Neural cell (in vitro differentiated cells): ENCODE results near the gene ZBTB5. TPM values are rescaled to one million over a fixed set of nuclear protein-coding genes. Genes with fewer than 3 reads are reported as not detected.
"Not testable (repeated sequence)": the region's sequence is repeated elsewhere in the genome, so short reads cannot be mapped to it uniquely, and the experiment has no call there.

Experiments used
- H2AFZ ChIP-seq: fragments of 200-600, 300-800 bp; sonication (generic), shearing (Covaris generic); 2 replicates; pipeline ENCODE4 v1.6.0; 2014; ENCODE audit warnings: low read depth, mild to moderate bottlenecking, antibody characterized with exemption, low read length, moderate library complexity
- H3F3A ChIP-seq: fragments of 200-600 bp; shearing (Covaris generic); 2 replicates; pipeline ENCODE4 v1.6.1; 2016; ENCODE audit warnings: mild to moderate bottlenecking, moderate library complexity, mixed read lengths, antibody characterized with exemption, low read length; ENCODE audit not compliant: insufficient read depth, poor library complexity, severe bottlenecking
- H3K27ac ChIP-seq: fragments of 200-600, 300-800 bp; sonication (generic), shearing (Covaris generic); 2 replicates; pipeline ENCODE4 v1.5.1; 2014; ENCODE audit warnings: mild to moderate bottlenecking, low read length, moderate library complexity
- H3K27me3 ChIP-seq: fragments of 300-800, 200-600 bp; sonication (generic), shearing (Covaris generic); 2 replicates; pipeline ENCODE4 v1.6.0; 2014; ENCODE audit warnings: mild to moderate bottlenecking, low read depth, low read length, moderate library complexity; ENCODE audit not compliant: insufficient read depth
- H3K36me3 ChIP-seq: fragments of 300-800, 200-600 bp; sonication (generic), shearing (Covaris generic); 2 replicates; pipeline ENCODE4 v1.5.1; 2014; ENCODE audit warnings: mild to moderate bottlenecking, antibody characterized with exemption, low read length, moderate library complexity; ENCODE audit not compliant: insufficient read depth
- H3K4me2 ChIP-seq: fragments of 300-800, 200-600 bp; sonication (generic), shearing (Covaris generic); 2 replicates; pipeline ENCODE4 v1.6.0; 2014; ENCODE audit warnings: mild to moderate bottlenecking, low read length
- H3K4me3 ChIP-seq: fragments of 300-800, 200-600 bp; sonication (generic), shearing (Covaris generic); 2 replicates; pipeline ENCODE4 v1.5.1; 2014; ENCODE audit warnings: mild to moderate bottlenecking, low read length, moderate library complexity
- H3K79me2 ChIP-seq: fragments of 200-600 bp; shearing (Covaris generic); replicated peaks from 2 replicates; pipeline ENCODE4 v1.6.0; 2014; ENCODE audit warnings: mild to moderate bottlenecking, low read length, moderate library complexity; ENCODE audit not compliant: insufficient read depth
- H3K9ac ChIP-seq: fragments of 300-800, 200-600 bp; sonication (generic), shearing (Covaris generic); 2 replicates; pipeline ENCODE4 v1.6.1; 2016; ENCODE audit warnings: mild to moderate bottlenecking, low read length, mixed read lengths
- H3K9me2 ChIP-seq: fragments of 200-600 bp; shearing (Covaris generic); 2 replicates; pipeline ENCODE4 v1.6.1; 2016; ENCODE audit warnings: mild to moderate bottlenecking, low read length, mixed read lengths; ENCODE audit not compliant: insufficient read depth
- H3K9me3 ChIP-seq: fragments of 200-600, 300-800 bp; sonication (generic), shearing (Covaris generic); 2 replicates; pipeline ENCODE4 v1.6.1; 2016; ENCODE audit warnings: mild to moderate bottlenecking, mixed run types, low read length, moderate library complexity, mixed read lengths
- H4K20me1 ChIP-seq: fragments of 200-600 bp; shearing (Covaris generic); 2 replicates; pipeline ENCODE4 v1.6.1; 2016; ENCODE audit warnings: mild to moderate bottlenecking, mixed run types; ENCODE audit not compliant: insufficient read depth
- EP300 ChIP-seq: fragments of 450-650 bp; conservative IDR thresholded peaks from 2 replicates; pipeline ENCODE4 v1.6.1; 2014; ENCODE audit warnings: antibody characterized with exemption, mild to moderate bottlenecking, moderate library complexity; ENCODE audit not compliant: poor library complexity, severe bottlenecking
- EZH2 ChIP-seq: fragments of 200-600, 300-800 bp; shearing (Covaris generic), sonication (generic); IDR thresholded peaks from 2 replicates; pipeline ENCODE4 v1.6.1; 2014; ENCODE audit warnings: antibody characterized with exemption, low read length, borderline replicate concordance, mild to moderate bottlenecking; ENCODE audit not compliant: insufficient read depth, poor library complexity, severe bottlenecking
- MXI1 ChIP-seq: fragments of 450-650 bp; conservative IDR thresholded peaks from 2 replicates; pipeline ENCODE4 v1.6.1; 2014; ENCODE audit warnings: antibody characterized with exemption, mild to moderate bottlenecking; ENCODE audit not compliant: poor library complexity, severe bottlenecking
- POLR2AphosphoS5 ChIP-seq: IDR thresholded peaks from 2 replicates; pipeline ENCODE4 v1.6.1; 2012
- RAD21 ChIP-seq: fragments of 450-650 bp; conservative IDR thresholded peaks from 2 replicates; pipeline ENCODE4 v1.6.1; 2014; ENCODE audit warnings: antibody characterized with exemption, mild to moderate bottlenecking, moderate library complexity
- SMC3 ChIP-seq: fragments of 450-650 bp; conservative IDR thresholded peaks from 2 replicates; pipeline ENCODE4 v1.6.1; 2014; ENCODE audit warnings: antibody characterized with exemption, mild to moderate bottlenecking, moderate library complexity; ENCODE audit not compliant: poor library complexity
- TAF1 ChIP-seq: IDR thresholded peaks from 2 replicates; pipeline ENCODE4 v1.6.1; 2012; ENCODE audit warnings: low read depth
- polyA plus RNA-seq: library from polyadenylated mRNA; depleted of rRNA; stranded (reverse); fragments of >200 nt; gene quantifications from 2 replicates; pipeline ENCODE4 v1.2.3, GENCODE V29; 2014
- TF ChIP-seq, protein P1 (sequence below): fragments of 450-650 bp; IDR thresholded peaks from 2 replicates; pipeline ENCODE4 v1.5.1; 2014; ENCODE audit warnings: antibody characterized with exemption, mild to moderate bottlenecking, moderate library complexity; ENCODE audit not compliant: poor library complexity, severe bottlenecking
- TF ChIP-seq, protein P2 (sequence below): IDR thresholded peaks from 2 replicates; pipeline ENCODE4 v1.6.1; 2012; ENCODE audit warnings: borderline replicate concordance

Gene ZBTB5
- polyA plus RNA-seq, 1 donor from 2014 or later = 21.0 TPM

GRCh38 chr9:37468620-37469019, 3.4 kb upstream of the ZBTB5 start:
- no peaks in the 10 kb centered on the region for H3K36me3 ChIP-seq
- H3K79me2 ChIP-seq = peaks cover 11% of the 10 kb centered on the region
- H3F3A ChIP-seq = no peaks in the 10 kb centered on the region
- H3K9me2 ChIP-seq = no peaks in the 10 kb centered on the region
- no peaks in the 10 kb centered on the region for H3K9me3 ChIP-seq
- no peak overlapping the region for H3K4me2 ChIP-seq
- TF ChIP-seq, protein P1, sequence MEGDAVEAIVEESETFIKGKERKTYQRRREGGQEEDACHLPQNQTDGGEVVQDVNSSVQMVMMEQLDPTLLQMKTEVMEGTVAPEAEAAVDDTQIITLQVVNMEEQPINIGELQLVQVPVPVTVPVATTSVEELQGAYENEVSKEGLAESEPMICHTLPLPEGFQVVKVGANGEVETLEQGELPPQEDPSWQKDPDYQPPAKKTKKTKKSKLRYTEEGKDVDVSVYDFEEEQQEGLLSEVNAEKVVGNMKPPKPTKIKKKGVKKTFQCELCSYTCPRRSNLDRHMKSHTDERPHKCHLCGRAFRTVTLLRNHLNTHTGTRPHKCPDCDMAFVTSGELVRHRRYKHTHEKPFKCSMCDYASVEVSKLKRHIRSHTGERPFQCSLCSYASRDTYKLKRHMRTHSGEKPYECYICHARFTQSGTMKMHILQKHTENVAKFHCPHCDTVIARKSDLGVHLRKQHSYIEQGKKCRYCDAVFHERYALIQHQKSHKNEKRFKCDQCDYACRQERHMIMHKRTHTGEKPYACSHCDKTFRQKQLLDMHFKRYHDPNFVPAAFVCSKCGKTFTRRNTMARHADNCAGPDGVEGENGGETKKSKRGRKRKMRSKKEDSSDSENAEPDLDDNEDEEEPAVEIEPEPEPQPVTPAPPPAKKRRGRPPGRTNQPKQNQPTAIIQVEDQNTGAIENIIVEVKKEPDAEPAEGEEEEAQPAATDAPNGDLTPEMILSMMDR = no peak
- TF ChIP-seq RAD21 (no peak), POLR2AphosphoS5 (no peak), TAF1 (no peak), MXI1 (no peak), EZH2 (no peak), EP300 (no peak)
- TF ChIP-seq, protein P2, sequence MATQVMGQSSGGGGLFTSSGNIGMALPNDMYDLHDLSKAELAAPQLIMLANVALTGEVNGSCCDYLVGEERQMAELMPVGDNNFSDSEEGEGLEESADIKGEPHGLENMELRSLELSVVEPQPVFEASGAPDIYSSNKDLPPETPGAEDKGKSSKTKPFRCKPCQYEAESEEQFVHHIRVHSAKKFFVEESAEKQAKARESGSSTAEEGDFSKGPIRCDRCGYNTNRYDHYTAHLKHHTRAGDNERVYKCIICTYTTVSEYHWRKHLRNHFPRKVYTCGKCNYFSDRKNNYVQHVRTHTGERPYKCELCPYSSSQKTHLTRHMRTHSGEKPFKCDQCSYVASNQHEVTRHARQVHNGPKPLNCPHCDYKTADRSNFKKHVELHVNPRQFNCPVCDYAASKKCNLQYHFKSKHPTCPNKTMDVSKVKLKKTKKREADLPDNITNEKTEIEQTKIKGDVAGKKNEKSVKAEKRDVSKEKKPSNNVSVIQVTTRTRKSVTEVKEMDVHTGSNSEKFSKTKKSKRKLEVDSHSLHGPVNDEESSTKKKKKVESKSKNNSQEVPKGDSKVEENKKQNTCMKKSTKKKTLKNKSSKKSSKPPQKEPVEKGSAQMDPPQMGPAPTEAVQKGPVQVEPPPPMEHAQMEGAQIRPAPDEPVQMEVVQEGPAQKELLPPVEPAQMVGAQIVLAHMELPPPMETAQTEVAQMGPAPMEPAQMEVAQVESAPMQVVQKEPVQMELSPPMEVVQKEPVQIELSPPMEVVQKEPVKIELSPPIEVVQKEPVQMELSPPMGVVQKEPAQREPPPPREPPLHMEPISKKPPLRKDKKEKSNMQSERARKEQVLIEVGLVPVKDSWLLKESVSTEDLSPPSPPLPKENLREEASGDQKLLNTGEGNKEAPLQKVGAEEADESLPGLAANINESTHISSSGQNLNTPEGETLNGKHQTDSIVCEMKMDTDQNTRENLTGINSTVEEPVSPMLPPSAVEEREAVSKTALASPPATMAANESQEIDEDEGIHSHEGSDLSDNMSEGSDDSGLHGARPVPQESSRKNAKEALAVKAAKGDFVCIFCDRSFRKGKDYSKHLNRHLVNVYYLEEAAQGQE = no peak
- peaks cover 4% of the 10 kb centered on the region for H4K20me1 ChIP-seq
- H3K27me3 ChIP-seq = no peaks in the 10 kb centered on the region
- H3K9ac ChIP-seq = no peak overlapping the region
- no peak overlapping the region for H3K4me3 ChIP-seq
- H2AFZ ChIP-seq = no peak overlapping the region
- H3K27ac ChIP-seq = no peak overlapping the region

DNA sequence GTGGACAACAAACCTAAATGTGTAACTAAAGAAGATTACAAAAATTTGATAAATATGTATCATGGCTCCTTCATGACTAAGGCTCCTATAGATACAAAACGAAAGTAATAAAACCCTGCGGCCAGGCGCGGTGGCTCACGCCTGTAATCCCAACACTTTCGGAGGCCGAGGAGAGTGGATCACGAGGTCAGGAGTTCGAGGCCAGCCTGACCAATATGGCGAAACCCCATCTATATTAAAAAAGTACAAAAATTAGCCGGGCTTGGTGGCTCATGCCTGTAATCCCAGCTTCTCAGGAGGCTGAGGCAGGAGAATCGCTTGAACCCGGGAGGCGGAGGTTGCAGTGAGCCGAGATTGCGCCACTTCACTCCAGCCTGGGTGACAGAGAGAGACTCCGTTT, 2.3 kb upstream of the ZBTB5 start:
- H4K20me1 ChIP-seq, H3F3A ChIP-seq, H3K36me3 ChIP-seq, H2AFZ ChIP-seq, H3K27ac ChIP-seq, H3K9ac ChIP-seq, H3K4me3 ChIP-seq, H3K9me3 ChIP-seq, H3K4me2 ChIP-seq, H3K9me2 ChIP-seq, H3K27me3 ChIP-seq: not testable (repeated sequence)
- peaks cover 22% of the 10 kb centered on the region for H3K79me2 ChIP-seq

DNA sequence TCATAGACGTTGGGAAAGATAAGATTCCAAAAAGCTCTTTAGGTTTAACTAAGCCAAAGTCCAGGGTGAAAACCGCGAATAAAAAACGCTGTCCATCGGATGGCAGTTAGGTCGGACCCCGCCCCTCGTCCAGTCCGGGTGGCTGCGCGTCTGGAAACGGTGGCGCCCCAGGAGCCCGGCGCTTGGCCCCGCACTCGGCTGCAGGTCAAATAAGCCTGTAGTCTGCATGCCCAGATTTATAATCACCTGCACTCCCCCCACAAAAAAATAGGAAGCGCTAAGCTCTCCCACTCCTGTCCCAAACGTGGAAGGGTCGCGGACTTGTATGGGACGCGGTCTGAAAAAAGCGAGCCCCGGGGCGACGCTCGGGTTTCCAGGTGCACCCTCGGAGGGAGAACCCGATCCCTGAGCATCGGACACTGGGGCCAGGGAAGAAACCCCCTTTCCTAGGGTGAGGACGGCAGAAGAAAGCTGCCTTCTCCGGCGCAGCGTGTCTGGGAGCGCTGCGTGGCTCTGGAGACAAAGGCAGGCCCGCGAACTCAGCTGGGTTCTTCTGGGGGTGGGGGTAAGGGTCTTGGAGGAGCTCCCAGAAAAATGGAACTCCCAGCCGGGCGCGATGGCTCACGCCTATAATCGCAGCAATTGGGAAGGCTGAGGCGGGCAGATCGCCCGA, 923 bp upstream of the ZBTB5 start:
- Histone ChIP-seq H3K9ac (peak overlapping the region; percentile 93), H3K27ac (peak overlapping the region; percentile 96), H3F3A (no peaks in the 10 kb centered on the region), H3K79me2 (peaks cover 35% of the 10 kb centered on the region), H3K27me3 (no peaks in the 10 kb centered on the region), H3K4me3 (peak overlapping the region; percentile 98), H3K9me2 (no peaks in the 10 kb centered on the region), H3K4me2 (peak overlapping the region; percentile 75), H4K20me1 (peaks cover 6% of the 10 kb centered on the region), H2AFZ (peak overlapping the region; percentile 80), H3K36me3 (no peaks in the 10 kb centered on the region), H3K9me3 (no peaks in the 10 kb centered on the region)
- TF ChIP-seq MXI1 (peak; percentile 22), EZH2 (no peak), TAF1 (peak; percentile 81), POLR2AphosphoS5 (peak; percentile 76), EP300 (peak; percentile 9), RAD21 (no peak), SMC3 (peak; percentile 25)
- TF ChIP-seq, protein P1 = no peak
- TF ChIP-seq, protein P2 = peak; percentile 47
